ENCODE data around the gene CD9.

GRCh38 chr12:6221146-6221545 lies 20.9 kb downstream of the CD9 start:
- TF ChIP-seq POLR2AphosphoS5 (IDR thresholded peaks at IDR 0.05; ENCODE audit: low read depth, low read length) (no peak), POLR2A (IDR thresholded peaks at IDR 0.05; ENCODE audit: low read depth, low read length) (no peak), SPI1 (IDR thresholded peaks at IDR 0.05; ENCODE audit: low read depth, low read length) (no peak)
